ENCODE data around the gene PSME3IP1. TPM values are rescaled to one million over a fixed set of nuclear protein-coding genes. Genes with fewer than 3 reads are reported as not detected.

Gene PSME3IP1
- total RNA-seq, 5 donors from 2014 or later (not counting 1 experiment from before 2014, with no cell fraction given) = 132 to 145 (median 144) TPM

DNA sequence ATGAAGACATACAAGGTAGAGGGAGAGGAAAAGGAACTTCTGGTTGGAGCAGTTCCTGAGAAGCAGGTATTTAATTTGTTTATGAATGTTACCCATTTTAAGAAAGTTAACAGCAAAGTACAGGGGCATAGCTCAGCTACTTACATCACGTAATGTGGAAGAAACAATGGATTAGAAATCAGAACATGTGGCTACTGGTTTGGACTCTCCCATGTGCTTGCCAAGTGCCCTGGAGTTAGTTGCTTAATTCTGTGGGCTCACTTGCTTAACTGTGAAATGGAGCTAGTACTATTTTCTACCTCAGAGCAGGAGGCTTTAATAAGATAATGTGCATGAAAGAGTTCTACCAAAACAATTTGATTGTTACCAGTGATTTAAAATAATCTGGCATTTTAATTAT is 27.6 kb upstream of the PSME3IP1 start:
- peaks cover 5% of the 10 kb centered on the region for H3K9me3 ChIP-seq
- H3K27me3 ChIP-seq (replicated peaks in 1 of 2; ENCODE audit: control insufficient read depth in 2 of 2, extremely low read depth in 1 of 2, insufficient read depth in 2 of 2, low read length in 1 of 2) = no peaks in the 10 kb centered on the region
- H3K4me3 ChIP-seq (ENCODE audit: control insufficient read depth in 1 of 2, extremely low read depth in 1 of 2, low read length in 1 of 2) = no peak overlapping the region
- ChIA-PET CTCF (interaction anchor here in 1 of 2 donors (0.5 kb wide), 1 partner anchor 478 kb away, joined by 3 read pairs; no protein-coding TSS in a partner anchor), POLR2A (interaction anchor here in 1 of 2 donors (0.6 kb wide), 1 partner anchor 150 kb away, joined by 4 read pairs; no protein-coding TSS in a partner anchor)
- WGBS (ENCODE audit: insufficient coverage) = 100% methylated on average over 1 of the region's 1 CpG
- Mint-ChIP-seq H3K4me3 (no peak overlapping the region), H3K36me3 (peaks cover 71% of the 10 kb centered on the region), H3K4me1 (no peaks in the 10 kb centered on the region), H3K27ac (no peak overlapping the region), H3K9me3 (peaks cover 0 to 26% (median 12%) of the 10 kb centered on the region in 3 donors), H3K27me3 (no peaks in the 10 kb centered on the region)
- H3K27ac ChIP-seq (ENCODE audit: low read length) = no peak overlapping the region
- H3K4me1 ChIP-seq (ENCODE audit: control insufficient read depth in 1 of 2, extremely low read depth in 1 of 2, insufficient read depth in 2 of 2, low read length in 2 of 2) = no peaks in the 10 kb centered on the region
- ATAC-seq (replicated peaks in 1 of 4) = no peak
- peaks cover 19 to 84% of the 10 kb centered on the region in 2 donors for H3K36me3 ChIP-seq (ENCODE audit: control insufficient read depth in 2 of 2, extremely low read depth in 1 of 2, insufficient read depth in 1 of 2, low read length in 1 of 2)
- no peak for DNase-seq

DNA sequence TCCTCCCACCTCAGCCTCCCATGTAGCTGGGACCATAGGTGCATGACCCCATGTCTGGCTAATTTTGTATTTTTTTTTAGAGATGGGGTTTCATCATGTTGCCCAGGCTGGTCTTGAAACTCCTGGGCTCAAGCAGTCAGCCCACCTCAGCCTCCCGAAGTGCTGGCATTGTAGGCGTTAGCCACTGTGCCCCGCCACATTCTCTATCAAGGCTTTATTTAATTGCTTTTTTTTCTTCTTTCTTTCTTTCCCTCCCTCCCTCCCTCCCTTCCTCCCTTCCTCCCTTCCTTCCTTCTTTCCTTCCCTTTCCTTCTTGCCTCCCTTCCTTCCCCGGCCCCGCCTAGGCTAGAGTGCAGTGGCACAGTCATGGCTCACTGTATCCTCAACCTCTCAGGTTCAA is 23.9 kb upstream of the PSME3IP1 start:
- H3K4me1 ChIP-seq (ENCODE audit: control insufficient read depth in 1 of 2, extremely low read depth in 1 of 2, insufficient read depth in 2 of 2, low read length in 2 of 2) = no peaks in the 10 kb centered on the region
- Mint-ChIP-seq H3K4me1 (peaks cover 0 to 2% (median 0%) of the 10 kb centered on the region in 3 donors), H3K9me3 (no peaks in the 10 kb centered on the region), H3K27ac (no peak overlapping the region), H3K27me3 (no peaks in the 10 kb centered on the region), H3K36me3 (peaks cover 61% of the 10 kb centered on the region), H3K4me3 (no peak overlapping the region)
- 100% methylated on average over 2 of the region's 5 CpGs for whole genome bisulfite sequencing (ENCODE audit: insufficient coverage)
- DNase-seq = no peak
- no peaks in the 10 kb centered on the region for H3K9me3 ChIP-seq
- CTCF ChIA-PET = no interaction called here
- POLR2A ChIA-PET = no interaction called here
- H3K27ac ChIP-seq (ENCODE audit: low read length) = no peak overlapping the region
- no peak overlapping the region for H3K4me3 ChIP-seq (ENCODE audit: control insufficient read depth in 1 of 2, extremely low read depth in 1 of 2, low read length in 1 of 2)
- peaks cover 7 to 81% of the 10 kb centered on the region in 2 donors for H3K36me3 ChIP-seq (ENCODE audit: control insufficient read depth in 2 of 2, extremely low read depth in 1 of 2, insufficient read depth in 1 of 2, low read length in 1 of 2)
- ATAC-seq (replicated peaks in 1 of 4) = no peak
- H3K27me3 ChIP-seq (replicated peaks in 1 of 2; ENCODE audit: control insufficient read depth in 2 of 2, extremely low read depth in 1 of 2, insufficient read depth in 2 of 2, low read length in 1 of 2) = no peaks in the 10 kb centered on the region

DNA sequence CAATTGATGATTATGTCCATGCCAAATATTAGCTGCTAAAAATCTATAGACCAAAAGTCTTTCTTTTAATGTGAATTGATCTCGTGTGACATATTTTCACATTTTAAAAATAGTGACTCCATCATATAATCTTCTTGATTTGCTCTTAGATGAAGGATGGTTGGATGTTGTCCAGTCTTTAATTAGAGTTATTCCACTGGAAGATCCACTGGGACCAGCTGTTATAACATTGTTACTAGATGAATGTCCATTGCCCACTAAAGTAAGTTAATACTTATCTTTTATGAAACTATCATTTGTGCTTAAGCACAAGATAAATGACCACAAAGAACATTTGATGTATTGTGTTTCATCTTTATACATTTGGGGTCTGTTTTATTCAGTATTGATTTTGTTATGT is 23.1 kb upstream of the PSME3IP1 start:
- Histone ChIP-seq H3K27ac (ENCODE audit: low read length) (no peak overlapping the region), H3K36me3 (ENCODE audit: control insufficient read depth in 2 of 2, extremely low read depth in 1 of 2, insufficient read depth in 1 of 2, low read length in 1 of 2) (peaks cover 9 to 80% of the 10 kb centered on the region in 2 donors), H3K9me3 (no peaks in the 10 kb centered on the region), H3K27me3 (replicated peaks in 1 of 2; ENCODE audit: control insufficient read depth in 2 of 2, extremely low read depth in 1 of 2, insufficient read depth in 2 of 2, low read length in 1 of 2) (no peaks in the 10 kb centered on the region), H3K4me1 (ENCODE audit: control insufficient read depth in 1 of 2, extremely low read depth in 1 of 2, insufficient read depth in 2 of 2, low read length in 2 of 2) (no peaks in the 10 kb centered on the region), H3K4me3 (ENCODE audit: control insufficient read depth in 1 of 2, extremely low read depth in 1 of 2, low read length in 1 of 2) (no peak overlapping the region)
- Mint-ChIP-seq H3K9me3 (no peaks in the 10 kb centered on the region), H3K4me3 (no peak overlapping the region), H3K36me3 (peaks cover 56% of the 10 kb centered on the region), H3K27me3 (no peaks in the 10 kb centered on the region), H3K4me1 (peaks cover 0 to 2% (median 0%) of the 10 kb centered on the region in 3 donors), H3K27ac (no peak overlapping the region)
- WGBS (ENCODE audit: insufficient coverage) = no CpG with 5 or more reads among the region's 1 CpG
- ChIA-PET CTCF (no interaction called here), POLR2A (no interaction called here)
- no peak for DNase-seq
- ATAC-seq (replicated peaks in 1 of 4) = no peak

DNA sequence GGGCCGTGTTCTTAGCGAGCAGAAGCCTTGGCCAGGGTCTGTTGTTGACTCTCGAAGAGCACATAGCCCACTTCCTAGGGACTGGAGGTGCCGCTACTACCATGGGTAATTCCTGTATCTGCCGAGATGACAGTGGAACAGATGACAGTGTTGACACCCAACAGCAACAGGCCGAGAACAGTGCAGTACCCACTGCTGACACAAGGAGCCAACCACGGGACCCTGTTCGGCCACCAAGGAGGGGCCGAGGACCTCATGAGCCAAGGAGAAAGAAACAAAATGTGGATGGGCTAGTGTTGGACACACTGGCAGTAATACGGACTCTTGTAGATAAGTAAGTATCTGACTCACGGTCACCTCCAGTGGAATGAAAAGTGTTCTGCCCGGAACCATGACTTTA is 18.8 kb upstream of the PSME3IP1 start:
- ATAC-seq (replicated peaks in 1 of 4) = no peak
- H3K9me3 Mint-ChIP-seq = no peaks in the 10 kb centered on the region
- ChIA-PET POLR2A (no interaction called here), CTCF (interaction anchor here in 1 of 2 donors (1.5 kb wide), 1 partner anchor 10 kb away, joined by 3 read pairs; no protein-coding TSS in a partner anchor)
- WGBS (ENCODE audit: insufficient coverage) = 97% methylated on average over 11 of the region's 12 CpGs
- Histone ChIP-seq H3K27me3 (replicated peaks in 1 of 2; ENCODE audit: control insufficient read depth in 2 of 2, extremely low read depth in 1 of 2, insufficient read depth in 2 of 2, low read length in 1 of 2) (no peaks in the 10 kb centered on the region), H3K4me1 (ENCODE audit: control insufficient read depth in 1 of 2, extremely low read depth in 1 of 2, insufficient read depth in 2 of 2, low read length in 2 of 2) (no peaks in the 10 kb centered on the region), H3K4me3 (ENCODE audit: control insufficient read depth in 1 of 2, extremely low read depth in 1 of 2, low read length in 1 of 2) (no peak overlapping the region), H3K27ac (ENCODE audit: low read length) (no peak overlapping the region), H3K36me3 (ENCODE audit: control insufficient read depth in 2 of 2, extremely low read depth in 1 of 2, insufficient read depth in 1 of 2, low read length in 1 of 2) (peaks cover 4 to 46% of the 10 kb centered on the region in 2 donors), H3K9me3 (no peaks in the 10 kb centered on the region)
- peaks cover 39% of the 10 kb centered on the region for H3K36me3 Mint-ChIP-seq
- no peak for DNase-seq
- no peak overlapping the region for H3K27ac Mint-ChIP-seq
- peaks cover 0 to 5% (median 4%) of the 10 kb centered on the region in 3 donors for H3K4me1 Mint-ChIP-seq
- H3K27me3 Mint-ChIP-seq = no peaks in the 10 kb centered on the region
- H3K4me3 Mint-ChIP-seq = no peak overlapping the region

DNA sequence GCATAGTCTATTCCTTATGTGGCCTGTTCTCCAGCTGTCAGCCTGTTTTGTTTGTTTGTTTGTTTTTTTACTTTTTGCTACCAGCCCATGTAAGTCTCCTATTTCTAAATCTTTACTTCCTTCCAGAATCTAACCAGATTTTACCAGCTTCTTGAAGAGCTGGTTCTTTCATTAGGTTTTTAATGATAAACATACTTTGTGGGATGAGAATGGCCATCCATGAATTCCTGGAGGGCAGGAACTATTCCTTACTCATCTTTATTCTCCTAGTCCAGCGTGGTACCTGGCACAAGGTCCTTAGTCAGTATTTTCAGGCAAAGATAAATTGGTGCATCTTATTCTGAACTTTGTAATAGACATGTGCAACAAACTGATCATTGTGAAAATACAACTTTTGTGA is 17.6 kb upstream of the PSME3IP1 start:
- H3K4me1 Mint-ChIP-seq = peaks cover 4 to 8% (median 7%) of the 10 kb centered on the region in 3 donors
- Histone ChIP-seq H3K9me3 (no peaks in the 10 kb centered on the region), H3K27me3 (replicated peaks in 1 of 2; ENCODE audit: control insufficient read depth in 2 of 2, extremely low read depth in 1 of 2, insufficient read depth in 2 of 2, low read length in 1 of 2) (no peaks in the 10 kb centered on the region), H3K4me3 (ENCODE audit: control insufficient read depth in 1 of 2, extremely low read depth in 1 of 2, low read length in 1 of 2) (no peak overlapping the region), H3K27ac (ENCODE audit: low read length) (no peak overlapping the region), H3K36me3 (ENCODE audit: control insufficient read depth in 2 of 2, extremely low read depth in 1 of 2, insufficient read depth in 1 of 2, low read length in 1 of 2) (peaks cover 4 to 35% of the 10 kb centered on the region in 2 donors), H3K4me1 (ENCODE audit: control insufficient read depth in 1 of 2, extremely low read depth in 1 of 2, insufficient read depth in 2 of 2, low read length in 2 of 2) (no peaks in the 10 kb centered on the region)
- DNase-seq = no peak
- POLR2A ChIA-PET = no interaction called here
- peak overlapping the region in 1 of 2 donors; percentile 77 for H3K27ac Mint-ChIP-seq
- CTCF ChIA-PET = no interaction called here
- no peak for ATAC-seq (replicated peaks in 1 of 4)
- H3K36me3 Mint-ChIP-seq = peaks cover 38% of the 10 kb centered on the region
- no peaks in the 10 kb centered on the region for H3K27me3 Mint-ChIP-seq
- no peak overlapping the region for H3K4me3 Mint-ChIP-seq
- no CpG with 5 or more reads among the region's 1 CpG for WGBS (ENCODE audit: insufficient coverage)
- H3K9me3 Mint-ChIP-seq = no peaks in the 10 kb centered on the region

DNA sequence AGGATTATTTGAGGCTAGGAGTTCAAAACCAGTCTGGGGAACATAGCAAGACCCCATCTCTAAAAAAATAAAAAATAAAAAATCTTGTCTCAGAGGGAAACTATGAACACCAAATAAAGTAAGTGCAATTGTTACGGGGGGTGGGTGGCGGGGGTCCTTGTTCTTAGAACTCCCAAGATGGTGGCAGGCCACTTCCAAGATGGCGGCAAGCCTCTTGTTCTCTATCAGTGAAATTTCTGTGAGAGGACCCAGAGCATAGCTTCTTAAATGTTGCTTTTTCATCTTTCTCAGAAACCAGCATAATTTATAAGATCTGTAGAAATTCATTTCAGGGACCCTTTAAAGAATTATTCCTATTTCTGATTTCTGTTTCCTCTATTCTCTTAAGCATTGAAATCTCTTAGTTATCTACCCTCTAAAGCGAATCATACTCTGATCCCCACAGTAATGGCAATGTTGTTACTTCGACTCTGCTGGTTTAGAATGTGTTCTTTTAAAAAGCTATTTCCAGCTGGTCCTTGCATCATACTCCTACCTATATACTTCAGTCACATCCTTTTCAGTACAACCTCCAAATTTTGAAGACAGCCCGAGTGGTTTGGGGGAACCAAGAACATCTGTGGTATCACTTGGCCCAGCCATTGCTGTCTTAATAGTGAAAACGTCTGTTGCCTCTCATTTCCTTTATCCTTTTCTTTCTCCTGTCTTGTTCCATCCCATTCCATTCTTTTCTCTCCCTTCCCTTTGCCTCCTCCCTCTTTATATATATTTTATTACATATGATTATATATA is 16.5 kb upstream of the PSME3IP1 start:
- POLR2A ChIA-PET = no interaction called here

More for the DNA sequence above, 16.5 kb upstream of the PSME3IP1 start:
- Histone ChIP-seq H3K36me3 (ENCODE audit: control insufficient read depth in 2 of 2, extremely low read depth in 1 of 2, insufficient read depth in 1 of 2, low read length in 1 of 2) (peaks cover 4 to 28% of the 10 kb centered on the region in 2 donors), H3K4me1 (ENCODE audit: control insufficient read depth in 1 of 2, extremely low read depth in 1 of 2, insufficient read depth in 2 of 2, low read length in 2 of 2) (no peaks in the 10 kb centered on the region), H3K27me3 (replicated peaks in 1 of 2; ENCODE audit: control insufficient read depth in 2 of 2, extremely low read depth in 1 of 2, insufficient read depth in 2 of 2, low read length in 1 of 2) (no peaks in the 10 kb centered on the region), H3K27ac (ENCODE audit: low read length) (no peak overlapping the region), H3K9me3 (no peaks in the 10 kb centered on the region), H3K4me3 (ENCODE audit: control insufficient read depth in 1 of 2, extremely low read depth in 1 of 2, low read length in 1 of 2) (no peak overlapping the region)
- Mint-ChIP-seq H3K4me1 (peaks cover 6 to 9% (median 9%) of the 10 kb centered on the region in 3 donors), H3K4me3 (no peak overlapping the region), H3K27ac (no peak overlapping the region), H3K36me3 (peaks cover 31% of the 10 kb centered on the region), H3K27me3 (no peaks in the 10 kb centered on the region), H3K9me3 (no peaks in the 10 kb centered on the region)
- ATAC-seq (replicated peaks in 1 of 4) = no peak
- CTCF ChIA-PET = interaction anchor here in 1 of 2 donors (0.6 kb wide), 1 partner anchor 46 kb away, joined by 5 read pairs; no protein-coding TSS in a partner anchor
- no peak for DNase-seq
- WGBS (ENCODE audit: insufficient coverage) = no CpG with 5 or more reads among the region's 7 CpGs
